Measurements from ENCODE around the gene KIF22.
"Not testable (repeated sequence)": the region's sequence is repeated elsewhere in the genome, so short reads cannot be mapped to it uniquely, and the experiment has no call there.

The KIF22 gene

GRCh38 chr16:29790183-29790948, at the start of gene KIF22:
TSS of gene KIF22 (plus strand) at chr16:29790751. CDS start at chr16:29790760, 9 bp downstream.
- DNase-seq, result peak; percentile 100

DNA sequence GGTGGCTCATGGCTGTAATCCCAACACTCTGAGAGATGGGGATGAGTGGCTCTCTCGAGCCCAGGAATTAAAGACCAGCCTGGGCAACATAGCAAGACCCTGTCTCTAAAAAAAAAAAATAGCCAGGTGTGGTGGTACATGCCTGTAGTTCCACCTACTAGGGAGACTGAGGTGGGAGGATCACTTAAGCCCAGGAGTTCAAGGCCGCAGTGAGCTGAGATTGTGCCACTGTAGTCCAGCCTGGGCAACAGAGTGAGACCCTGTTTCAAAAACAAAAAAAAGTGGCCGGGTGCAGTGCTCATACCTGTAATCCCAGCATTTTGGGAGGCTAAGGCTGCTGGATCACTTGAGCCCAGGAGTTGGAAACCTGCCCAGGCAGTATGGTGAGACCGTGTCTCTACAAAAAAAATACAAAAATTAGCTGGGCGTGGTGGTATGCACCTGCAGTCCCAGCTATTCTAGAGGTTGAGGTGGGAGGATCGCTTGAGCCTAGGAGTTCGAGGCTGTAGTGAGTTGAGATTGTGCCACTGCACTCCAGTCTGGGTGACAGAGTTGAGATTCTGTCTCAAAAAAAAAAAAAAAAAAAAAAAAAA, 47.8 kb upstream of the KIF22 start:
- DNase-seq, result no peak

GRCh38 chr16:29743475-29743826, 47.1 kb upstream of the KIF22 start:
- no peak for DNase-seq

DNA sequence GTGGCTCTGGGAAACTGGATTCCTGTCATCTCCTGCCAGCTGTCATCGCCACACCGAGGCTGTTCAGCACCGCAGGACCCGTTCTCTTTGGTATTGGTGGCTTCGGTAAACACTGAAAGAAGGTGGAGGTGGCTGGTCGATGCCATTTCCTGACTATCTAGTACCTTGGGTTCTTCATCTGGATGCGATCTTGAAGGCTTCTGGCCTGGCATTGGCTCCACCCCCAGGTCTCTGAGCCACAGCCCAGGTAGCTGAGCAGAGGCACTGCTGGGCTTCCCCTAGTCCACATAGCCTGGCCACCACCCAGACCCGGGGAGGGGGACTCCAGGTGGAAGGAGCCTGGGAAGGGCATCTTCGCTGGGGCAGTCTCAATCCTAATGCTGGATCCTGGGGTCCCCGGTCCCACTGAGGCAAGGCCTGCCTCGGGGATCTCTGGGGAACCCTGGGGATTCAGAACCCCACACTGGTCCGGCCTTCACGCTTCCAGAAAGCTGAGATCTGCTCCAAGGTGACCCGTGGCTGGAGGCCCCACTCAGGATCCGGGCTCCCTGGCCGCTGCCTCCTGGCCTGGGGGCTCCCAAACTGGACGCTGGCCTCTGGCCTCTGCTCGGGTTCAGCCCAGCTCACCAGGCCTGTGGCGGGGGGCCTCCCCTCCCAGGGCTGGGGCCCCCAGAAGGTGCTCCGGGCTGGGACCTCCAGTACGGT, 46.6 kb upstream of the KIF22 start:
- peak; percentile 81 for DNase-seq

DNA sequence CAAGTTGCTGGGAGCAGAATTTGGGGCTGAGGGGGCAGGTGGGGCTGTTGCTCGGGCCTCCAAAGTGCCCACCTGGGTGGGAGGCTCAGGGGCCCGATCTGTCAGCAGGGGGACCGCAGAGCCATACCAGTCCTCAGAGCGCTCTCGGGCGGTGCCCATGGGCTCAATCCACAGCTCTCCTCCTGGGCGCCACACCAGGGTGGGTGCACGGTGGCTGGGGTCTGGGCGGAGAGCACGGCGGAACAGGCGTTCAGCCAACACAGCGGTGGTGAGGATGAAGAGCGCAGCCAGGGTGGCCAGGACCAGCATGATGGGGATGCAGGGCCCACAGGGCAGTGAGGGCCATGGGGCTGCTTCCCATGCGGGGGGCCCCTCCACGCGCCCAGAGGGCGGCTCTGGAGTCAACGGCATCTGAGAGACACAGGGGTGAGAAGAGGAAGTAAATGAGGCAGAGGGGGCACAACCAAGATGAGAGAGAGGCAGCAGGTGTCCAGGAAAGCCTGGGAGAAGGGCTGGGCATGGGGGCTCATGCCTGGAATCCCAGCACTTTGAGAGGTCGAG, 45.9 kb upstream of the KIF22 start:
- DNase-seq, result no peak

GRCh38 chr16:29745121-29745852, 45.3 kb upstream of the KIF22 start:
- DNase-seq, result peak; percentile 81

DNA sequence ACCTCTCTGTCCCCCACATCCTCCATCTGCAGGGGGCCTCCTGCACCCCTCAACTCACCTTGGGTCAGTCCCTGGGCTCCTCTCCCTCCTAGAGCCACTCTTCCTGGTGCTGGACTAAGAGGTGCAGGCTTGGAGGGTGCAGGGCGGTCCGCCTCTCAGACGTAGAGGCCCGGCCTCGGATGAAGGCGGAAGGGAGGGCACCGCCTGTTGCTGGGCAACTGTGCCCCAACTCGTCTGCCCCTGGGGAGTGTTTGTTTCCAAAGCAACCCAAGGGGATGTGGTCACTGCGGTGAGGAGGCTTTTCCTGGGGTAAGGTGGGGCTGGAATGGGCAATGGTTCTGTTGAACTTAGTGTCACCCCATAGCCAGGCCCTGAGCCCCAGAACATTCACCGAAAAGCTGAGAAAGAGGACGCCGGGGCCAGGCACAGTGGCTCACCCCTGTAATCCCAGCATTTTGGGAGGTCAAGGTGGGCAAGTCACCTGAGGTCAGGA, 44.7 kb upstream of the KIF22 start, which contains the start of gene C16orf54:
TSS of gene C16orf54 (minus strand) at position 138 of the 493 bp plus-strand sequence. CDS start 1,039 bp downstream, outside the sequence.
- DNase-seq, result peak; percentile 96

DNA sequence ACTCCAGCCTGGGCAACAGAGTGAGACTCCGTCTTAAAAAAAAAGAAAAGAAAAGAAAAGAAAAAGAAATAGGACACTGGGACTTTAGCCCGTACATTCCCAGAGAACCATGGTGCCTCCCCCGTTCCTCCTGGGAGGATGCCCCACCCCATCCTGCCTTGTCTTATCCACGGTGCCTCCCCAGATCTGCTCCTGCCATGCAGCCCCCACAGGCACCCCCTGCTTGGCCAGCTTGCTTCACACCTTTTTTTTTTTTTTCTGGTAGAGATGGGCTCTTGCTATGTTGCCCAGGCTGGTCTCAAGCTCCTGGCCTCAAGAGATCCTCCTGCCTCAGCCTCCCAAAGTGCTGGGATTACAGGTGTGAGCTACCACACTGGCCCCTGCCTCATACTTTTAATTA, 44.0 kb upstream of the KIF22 start:
- DNase-seq, result peak; percentile 65

- DNase-seq, result no peak
Observed at GRCh38 chr16:29747947-29748759, 42.4 kb upstream of the KIF22 start.

DNA sequence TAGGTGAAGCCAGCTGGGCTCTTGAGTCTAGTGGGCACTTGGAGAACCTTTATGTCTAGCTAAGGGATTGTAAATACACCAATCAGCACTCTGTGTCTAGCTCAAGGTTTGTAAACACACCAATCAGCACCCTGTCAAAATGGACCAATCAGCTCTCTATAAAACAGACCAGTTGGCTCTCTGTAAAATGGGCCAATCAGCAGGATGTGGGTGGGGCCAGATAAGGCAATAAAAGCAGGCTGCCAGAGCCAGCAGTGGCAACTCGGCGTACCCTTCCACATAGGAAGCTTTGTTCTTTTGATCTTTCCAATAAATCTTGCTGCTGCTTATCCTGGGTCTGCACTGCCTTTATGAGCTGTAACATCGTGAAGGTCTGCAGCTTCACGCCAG, 41.8 kb upstream of the KIF22 start:
- not testable (repeated sequence) for DNase-seq

DNA sequence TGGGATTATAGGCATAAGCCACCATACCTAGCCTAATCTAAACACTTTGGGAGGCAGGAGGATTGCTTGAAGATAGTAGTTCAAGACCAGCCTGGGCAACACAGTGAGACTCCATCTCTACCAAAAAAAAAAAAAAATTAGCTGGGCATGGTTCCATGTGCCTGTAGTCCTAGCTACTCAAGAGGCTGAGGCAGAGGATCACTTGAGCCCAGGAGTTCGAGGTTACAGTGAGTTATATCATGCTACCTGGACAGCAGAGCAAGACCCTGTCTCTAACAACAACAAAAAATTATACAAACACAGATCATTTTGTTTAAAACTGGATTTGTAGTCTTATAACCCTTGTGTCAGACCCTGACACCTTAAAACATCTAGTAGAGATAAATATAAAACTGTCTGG, 37.0 kb upstream of the KIF22 start:
- no peak for DNase-seq

DNA sequence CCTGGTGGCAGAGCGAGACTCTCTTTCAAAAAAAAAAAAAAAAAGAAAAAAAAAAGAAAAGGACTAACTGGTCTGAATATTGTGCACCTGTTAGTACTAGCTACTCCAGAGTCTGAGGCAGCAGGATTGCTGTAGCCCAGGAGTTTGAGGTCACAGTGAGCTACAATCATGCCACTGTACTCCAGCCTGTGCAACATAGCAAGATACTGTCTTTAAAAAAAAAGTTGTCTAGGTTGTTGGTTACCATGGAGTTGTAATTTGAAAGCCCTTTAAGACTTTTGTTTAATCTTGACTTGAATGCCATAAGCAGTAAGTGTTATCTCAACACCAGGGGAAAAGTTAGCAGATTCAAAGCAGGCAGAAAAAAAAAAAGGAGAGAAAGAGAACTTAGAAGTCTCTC, 33.9 kb upstream of the KIF22 start:
- DNase-seq, result no peak

DNA sequence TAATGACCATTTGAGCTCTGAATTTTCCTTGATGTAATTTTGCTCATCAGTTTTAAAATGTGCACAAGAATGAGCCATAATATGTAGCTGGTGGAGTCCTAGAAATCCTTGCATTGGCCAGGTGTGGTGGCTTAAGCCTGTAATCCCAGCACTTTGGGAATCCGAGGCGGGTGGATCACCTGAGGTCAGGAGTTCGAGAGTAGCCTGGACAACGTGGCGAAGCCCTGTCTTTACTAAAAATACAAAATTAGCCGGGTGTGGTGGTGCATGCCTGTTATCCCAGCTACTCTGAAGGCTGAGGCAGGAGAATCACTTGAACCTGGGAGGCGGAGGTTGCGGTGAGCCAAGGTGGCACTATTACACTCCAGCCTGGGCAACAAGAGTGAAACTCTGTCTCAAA, 33.5 kb upstream of the KIF22 start:
- not testable (repeated sequence) for DNase-seq

DNA sequence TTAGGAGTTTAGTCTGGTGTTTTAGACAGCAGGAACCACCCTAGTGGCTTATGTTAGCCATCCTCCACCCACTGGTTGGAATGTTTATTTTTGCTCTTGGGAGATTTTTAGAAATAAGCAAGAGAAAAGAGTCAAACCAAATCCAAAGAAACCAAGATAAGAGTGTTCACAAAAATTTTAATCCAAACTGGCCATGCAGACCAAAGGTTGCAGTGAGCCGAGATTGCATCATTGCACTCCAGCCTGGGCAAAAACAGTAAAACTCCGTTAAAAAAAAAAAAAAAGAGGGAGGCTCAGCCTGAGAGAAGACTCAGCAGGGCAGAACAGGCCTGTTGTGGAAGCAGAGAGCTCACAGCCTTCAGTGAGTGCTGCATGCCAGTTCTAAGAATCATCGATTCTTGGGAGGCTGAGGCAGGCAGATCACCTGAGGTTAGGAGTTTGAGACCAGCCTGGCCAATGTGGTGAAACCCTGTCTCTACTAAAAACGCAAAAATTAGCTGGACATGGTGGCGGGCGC, 32.5 kb upstream of the KIF22 start:
- no peak for DNase-seq

GRCh38 chr16:29760567-29761279, 29.8 kb upstream of the KIF22 start:
- no peak for DNase-seq

GRCh38 chr16:29761280-29761651, 29.3 kb upstream of the KIF22 start:
- DNase-seq, result not testable (repeated sequence)

GRCh38 chr16:29761882-29762281, 28.7 kb upstream of the KIF22 start:
- DNase-seq, result no peak

DNA sequence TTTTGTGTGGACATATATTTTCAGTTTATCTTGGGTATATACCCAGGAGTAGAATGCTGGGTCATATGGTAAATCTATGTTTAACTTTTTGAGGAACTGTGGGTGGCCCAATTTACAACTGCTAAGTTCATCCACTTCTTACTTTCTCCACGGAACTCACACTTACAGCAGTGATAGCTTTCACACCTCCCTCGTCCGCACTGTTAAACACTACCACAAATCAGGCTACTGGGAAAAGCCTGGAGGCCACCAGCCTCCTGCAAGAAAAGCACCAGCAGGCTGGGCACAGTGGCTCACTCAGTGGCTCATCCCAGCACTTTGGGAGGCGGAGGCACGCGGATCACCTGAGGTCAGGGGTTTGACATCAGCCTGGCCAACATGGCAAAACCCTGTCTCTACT, 27.2 kb upstream of the KIF22 start:
- no peak for DNase-seq

GRCh38 chr16:29765167-29766032, 25.2 kb upstream of the KIF22 start:
- no peak for DNase-seq

DNA sequence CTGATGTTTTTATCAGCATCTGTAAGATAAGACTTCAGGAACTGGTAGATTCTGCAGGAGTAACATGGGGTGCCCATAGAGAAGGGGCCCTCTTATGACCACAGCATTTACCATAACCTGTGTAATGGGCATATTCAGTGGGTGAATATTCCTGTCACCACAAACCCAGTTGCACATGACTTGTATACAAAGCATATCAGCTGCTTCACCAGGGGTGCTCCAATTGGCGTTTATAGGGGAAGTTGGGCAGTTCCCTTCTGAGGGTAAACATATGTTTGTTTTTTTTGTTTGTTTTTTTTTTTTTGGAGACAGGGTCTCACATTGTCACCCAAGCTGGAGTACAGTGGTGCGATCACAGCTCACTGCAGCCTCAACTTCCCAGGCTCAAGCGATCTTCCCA, 24.0 kb upstream of the KIF22 start:
- no peak for DNase-seq
